DMS153 treated with DMSO at 0.1 percent for 48 hours (cell line): ENCODE results near the gene ACAP1.

Experiments
- DNase-seq: peaks from one replicate; lab custom pipeline; 2025; ENCODE audit not compliant: unreplicated experiment; lab: John Stamatoyannopoulos, UW

ACAP1 gene

DNA sequence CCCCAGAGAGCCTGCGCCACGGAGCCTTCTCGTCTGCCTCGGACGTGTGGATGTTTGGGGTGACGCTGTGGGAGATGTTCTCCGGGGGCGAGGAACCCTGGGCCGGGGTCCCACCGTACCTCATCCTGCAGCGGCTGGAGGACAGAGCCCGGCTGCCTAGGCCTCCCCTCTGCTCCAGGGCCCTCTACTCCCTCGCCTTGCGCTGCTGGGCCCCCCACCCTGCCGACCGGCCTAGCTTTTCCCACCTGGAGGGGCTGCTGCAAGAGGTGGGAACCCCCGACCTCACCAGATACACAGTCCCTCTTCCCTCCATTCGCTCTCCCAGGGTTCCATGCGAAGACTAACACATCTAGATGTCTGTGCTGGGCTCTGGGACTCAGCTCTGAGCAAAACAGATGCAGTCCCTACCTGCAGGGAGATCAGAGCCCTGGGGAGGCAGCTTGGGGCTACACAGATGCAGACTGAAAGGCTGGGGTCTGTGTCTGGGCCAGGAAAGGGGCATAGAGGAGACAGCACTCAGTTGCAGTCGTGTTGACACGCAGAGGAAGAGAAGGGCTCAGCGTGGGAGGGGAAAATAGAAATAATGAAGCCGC, 48.3 kb downstream of the ACAP1 start:
- DNase-seq, result no peak

DNA sequence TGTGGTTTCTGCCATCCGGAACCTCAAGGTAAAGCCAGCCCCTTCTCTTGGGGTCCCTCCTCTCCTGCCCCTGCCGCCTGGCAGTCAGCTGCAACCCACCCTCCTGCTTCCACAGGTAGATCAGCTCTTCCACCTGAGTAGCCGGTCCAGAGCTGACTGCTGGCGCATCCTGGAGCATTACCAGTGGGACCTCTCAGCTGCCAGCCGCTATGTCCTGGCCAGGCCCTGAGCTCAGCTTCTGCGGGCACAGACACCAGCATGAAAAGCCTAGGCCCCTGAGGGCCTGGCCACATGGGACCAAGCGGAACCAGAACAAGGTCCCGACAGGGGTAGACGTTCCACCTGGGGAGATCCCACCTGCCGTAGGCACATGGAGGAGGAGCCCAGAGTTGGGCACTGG, 52.5 kb downstream of the ACAP1 start:
- DNase-seq, result no peak

DNA sequence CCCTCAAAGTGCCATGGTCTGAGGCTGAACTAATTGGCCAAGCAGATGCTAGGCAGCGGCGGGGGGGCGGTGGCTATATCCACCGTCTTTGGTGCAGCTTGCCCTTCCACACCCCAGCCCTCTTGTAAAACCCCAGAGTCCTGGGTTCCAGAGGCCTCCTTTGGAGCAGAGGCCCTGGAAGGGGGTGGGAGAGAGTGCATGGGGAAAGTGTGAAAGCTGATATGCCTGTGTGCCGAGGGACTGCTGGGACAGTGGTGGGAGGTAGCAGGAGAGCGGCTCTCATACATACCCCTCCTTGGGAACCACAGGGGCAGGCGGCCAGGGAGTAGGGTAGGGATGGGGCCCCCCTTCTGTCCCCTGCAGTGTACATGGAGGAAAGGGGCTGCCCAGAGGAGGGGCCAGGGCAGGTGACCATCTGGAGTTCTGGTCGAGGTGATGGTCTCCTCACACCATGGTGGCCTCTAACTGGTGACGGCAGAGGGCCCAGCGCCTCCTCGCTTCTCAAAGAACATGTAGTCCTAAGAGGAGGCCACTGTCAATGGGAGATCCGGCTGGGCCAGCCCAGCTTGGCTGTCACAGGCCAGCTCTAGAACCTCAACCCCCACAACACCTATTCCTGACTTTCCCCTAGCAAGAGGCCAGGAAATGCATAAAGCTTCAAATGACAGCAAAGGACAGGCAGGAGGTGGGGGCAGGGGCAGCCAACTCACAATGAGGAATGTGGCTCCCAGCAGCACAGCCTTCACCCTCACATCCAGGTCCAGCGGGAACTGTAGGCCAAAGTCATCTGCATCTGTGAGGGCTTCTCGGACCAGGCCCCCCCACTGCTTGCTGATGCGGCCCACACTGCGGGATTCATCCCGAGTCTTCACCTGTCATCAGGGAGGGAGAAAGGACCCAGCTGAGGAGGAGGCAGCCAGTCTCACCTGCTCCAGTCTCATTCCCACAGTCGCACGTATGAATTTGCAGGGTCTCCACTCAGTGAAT, 53.9 kb downstream of the ACAP1 start:
- DNase-seq, result no peak

DNA sequence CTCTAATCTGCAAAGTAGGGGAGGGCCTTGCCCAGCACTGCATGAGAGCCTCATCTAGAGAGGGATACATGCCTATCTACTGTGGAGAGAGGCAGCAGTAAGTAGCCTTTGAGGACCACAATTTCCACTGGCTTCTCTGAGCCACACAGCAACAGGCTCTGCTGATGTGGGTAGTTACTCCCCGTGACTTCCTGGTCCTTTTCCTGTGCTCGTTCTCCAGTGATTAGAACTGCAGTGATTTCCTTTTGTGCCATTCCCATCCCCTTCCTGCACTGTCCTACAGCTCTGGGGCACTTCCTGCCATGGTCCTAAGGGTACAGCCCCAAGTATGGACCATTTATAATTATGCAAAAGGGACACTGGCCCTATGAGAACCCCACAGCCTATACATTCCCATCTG, 55.0 kb downstream of the ACAP1 start:
- DNase-seq, result no peak

DNA sequence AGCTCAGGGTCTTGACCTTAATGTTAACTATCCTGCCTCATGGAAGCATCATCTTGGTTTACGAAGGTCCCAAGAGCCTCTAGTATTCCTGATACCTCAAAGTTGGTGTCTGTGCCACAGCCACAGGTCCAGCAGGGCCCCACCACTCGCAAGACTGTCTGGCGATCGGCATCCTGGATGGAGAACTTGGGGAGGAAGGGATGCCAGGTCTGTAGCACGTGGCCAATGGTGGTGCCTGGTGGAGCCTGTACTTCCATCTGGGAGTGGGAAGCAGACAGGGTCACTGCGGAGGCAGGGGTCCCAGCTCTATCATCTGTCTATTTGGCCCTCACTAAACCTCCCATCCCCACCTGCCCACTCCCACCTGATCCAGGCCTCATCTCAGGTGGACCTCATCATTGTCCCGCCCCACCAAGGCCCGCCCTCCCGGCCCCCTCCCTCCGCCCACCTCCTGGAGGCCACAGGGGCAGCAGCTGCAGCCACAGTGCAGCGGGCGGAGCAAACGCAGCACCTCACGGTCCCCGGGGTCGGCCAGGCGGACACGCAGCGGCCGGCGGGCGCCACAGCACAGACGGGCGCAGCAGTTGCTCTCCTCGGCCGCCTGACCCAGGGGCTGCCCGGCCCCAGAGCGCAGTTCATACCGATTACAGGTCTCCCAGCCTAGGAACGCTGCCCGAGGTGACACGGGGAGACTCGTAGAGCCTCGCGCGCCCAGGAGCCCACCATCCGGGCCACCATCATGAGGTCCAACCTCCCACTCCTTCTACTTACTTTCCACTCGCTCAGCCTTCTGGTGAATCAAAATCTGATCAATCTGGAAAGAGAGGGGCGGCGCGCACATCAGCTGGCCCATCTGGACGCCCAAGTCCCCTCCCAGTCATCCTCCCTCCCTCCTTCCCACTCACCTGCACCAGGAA, 56.6 kb downstream of the ACAP1 start:
- DNase-seq, result no peak

DNA sequence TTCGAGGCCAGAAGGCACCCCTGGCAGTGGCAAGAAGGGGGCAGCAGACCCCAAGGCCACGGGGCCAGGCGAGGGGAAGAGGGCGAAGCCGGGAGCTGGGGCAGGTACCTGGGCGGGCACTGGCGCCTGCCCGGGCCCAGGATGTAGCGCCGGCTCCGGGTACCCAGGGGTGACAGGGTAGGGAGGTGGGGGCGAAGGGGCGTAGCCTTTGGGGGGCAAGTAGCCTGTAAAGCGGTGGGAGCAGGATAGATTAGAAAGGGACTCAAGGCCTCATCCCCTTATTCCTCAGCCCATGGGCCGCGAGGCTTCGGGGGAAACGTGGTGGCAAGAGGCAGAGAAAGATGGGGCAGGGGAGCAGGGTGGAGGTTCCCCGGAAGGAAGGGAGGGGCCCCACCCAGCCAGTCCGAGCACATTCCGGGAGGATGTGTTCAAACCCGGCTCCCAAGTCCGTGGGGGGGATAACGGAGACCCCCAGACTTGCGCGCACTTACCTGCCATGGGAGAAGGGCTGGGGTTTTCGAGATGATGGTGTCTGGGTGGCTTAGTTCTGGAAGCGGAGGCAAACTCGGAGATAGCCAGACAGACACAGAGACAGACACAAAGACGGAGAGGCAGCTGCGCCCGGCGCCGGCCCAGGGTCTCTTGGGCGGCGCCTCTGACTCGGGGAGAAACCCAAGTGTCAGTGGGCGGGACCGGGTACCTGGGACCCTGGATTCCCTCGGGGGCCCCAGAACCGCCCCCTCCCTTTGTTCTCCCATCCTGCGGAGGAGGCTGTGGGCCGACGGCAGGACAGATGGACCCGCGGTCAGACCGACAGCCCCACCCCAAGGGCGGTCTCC, 57.5 kb downstream of the ACAP1 start:
- DNase-seq, result no peak

DNA sequence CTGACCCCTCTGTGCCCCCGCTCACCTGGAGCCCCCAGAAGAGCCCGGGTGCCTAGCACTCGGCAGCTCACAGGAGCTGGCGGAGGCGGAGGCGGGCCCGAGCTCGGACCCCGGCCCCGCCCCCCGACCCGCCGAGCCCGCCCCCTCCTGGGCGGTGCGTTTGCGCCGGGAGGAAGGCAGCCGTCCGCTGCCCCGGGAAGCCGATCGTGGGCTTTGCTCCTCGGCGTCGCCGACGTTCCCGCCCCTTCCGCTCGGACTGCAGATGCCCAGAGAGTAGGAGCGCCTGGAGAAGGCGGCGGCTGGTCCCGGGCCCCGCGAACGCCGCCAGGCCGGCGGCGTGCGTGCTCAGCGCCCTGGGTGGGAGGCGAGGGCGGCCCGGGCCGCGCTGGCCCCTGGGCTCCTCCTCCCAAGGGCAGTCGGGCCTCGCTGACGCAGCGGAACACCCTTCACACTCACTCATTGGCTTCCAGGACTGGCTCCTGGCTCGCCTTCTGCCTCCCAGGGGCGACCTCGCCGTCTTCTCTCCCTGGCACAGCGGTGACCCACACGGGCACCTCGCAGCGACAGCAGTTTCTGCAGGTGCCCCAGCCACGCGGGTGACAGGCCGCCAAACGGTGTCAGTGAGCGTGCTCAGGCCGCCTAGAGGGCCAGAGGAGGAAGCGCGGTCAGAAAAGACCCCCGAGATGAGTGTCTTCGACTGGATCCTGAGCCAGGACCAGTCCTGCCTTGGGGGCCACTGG, 58.3 kb downstream of the ACAP1 start, which contains the start of gene PLSCR3:
Gene PLSCR3, minus strand, starts transcription at position 74 of the 740 bp plus-strand sequence. CDS start 415 bp downstream, outside the sequence.
- peak; percentile 20 for DNase-seq

DNA sequence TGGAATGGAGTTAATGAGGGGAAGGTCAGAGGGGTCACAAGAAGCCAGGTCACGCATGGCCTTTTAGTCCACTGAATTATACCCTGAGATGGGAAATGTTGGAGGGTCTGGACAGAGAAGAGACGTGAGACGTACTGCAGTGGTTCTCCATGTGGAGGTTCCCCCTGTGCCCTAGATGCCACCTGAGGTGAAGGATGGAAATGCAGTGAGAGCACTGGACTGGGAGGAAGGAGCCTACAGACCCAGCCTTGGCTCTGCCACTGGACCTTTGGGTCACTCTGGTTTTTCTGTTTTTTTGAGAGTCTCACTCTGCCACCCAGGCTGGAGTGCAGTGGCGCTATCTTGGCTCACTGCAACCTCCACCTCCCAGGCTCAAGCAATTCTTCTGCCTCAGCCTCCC, 59.8 kb downstream of the ACAP1 start:
- DNase-seq, result no peak

DNA sequence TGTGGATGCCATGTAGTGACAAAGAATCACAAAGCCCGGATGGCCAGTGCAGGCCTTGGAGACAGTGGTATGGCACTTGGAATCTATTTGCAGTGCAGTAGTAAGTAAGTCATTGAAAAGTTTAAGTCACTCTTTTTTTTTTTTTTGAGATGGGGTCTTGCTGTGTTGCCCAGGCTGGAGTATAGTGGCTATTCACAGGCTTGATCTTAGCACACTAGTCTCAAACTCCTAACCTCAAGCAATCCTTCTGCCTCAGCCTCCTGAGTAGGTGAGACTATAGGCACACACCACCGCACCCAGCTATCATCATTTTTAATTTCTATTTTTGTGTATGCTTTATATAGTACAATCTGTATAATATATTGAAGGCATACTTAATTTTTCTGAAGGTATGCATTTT, 62.3 kb downstream of the ACAP1 start:
- DNase-seq, result no peak
